Kidney (tissue), 14 donors: ENCODE measurements around the gene DZIP3. TPM values are rescaled to one million over a fixed set of nuclear protein-coding genes. Genes with fewer than 3 reads are reported as not detected.

Experiments
- DNase-seq, 5 donors: peaks; one replicate each; pipeline ENCODE4 v3.0.0-alpha.2; 2013 to 2020
- FAIRE-seq: peaks from 2 replicates; lab custom pipeline; 2012; peaks lifted over from hg19 to GRCh38; lab: Jason Lieb, UNC
- H3K27ac ChIP-seq, 2 donors: one replicate each; pipeline ENCODE4 v1.7.0; 2013; ENCODE audit warnings: low read depth in 2 of 2, low read length in 2 of 2, inconsistent platforms in 1 of 2
- H3K27me3 ChIP-seq: one replicate; pipeline ENCODE4 v1.7.1; 2013; ENCODE audit warnings: low read length, inconsistent platforms; ENCODE audit not compliant: control insufficient read depth, insufficient read depth
- H3K36me3 ChIP-seq, 3 donors: one replicate each; pipeline versions ENCODE4 v1.7.0 to v1.7.1; 2013; ENCODE audit warnings: low read length in 3 of 3, control low read depth in 1 of 3, inconsistent platforms in 1 of 3; ENCODE audit not compliant: insufficient read depth in 3 of 3, control insufficient read depth in 2 of 3
- H3K4me1 ChIP-seq, 3 donors: one replicate each; pipeline versions ENCODE4 v1.7.0 to v1.7.1; 2013; ENCODE audit warnings: low read length in 3 of 3, inconsistent platforms in 1 of 3, low read depth in 1 of 3; ENCODE audit not compliant: control insufficient read depth in 2 of 3, insufficient read depth in 2 of 3
- H3K4me3 ChIP-seq, 3 donors: one replicate each; pipeline versions ENCODE4 v1.7.0 to v1.8.1; 2013; ENCODE audit warnings: low read length in 3 of 3, control low read depth in 1 of 3, inconsistent platforms in 1 of 3
- H3K9ac ChIP-seq, 3 donors: one replicate each; pipeline versions ENCODE4 v1.7.0 to v1.7.1; 2013; ENCODE audit warnings: low read length in 3 of 3, control low read depth in 1 of 3, inconsistent platforms in 1 of 3
- H3K9me3 ChIP-seq, 3 donors: one replicate each; pipeline versions ENCODE4 v1.7.0 to v1.7.1; 2013; ENCODE audit warnings: low read length in 3 of 3, control low read depth in 1 of 3, inconsistent platforms in 1 of 3; ENCODE audit not compliant: control insufficient read depth in 2 of 3, insufficient read depth in 1 of 3
- intact Hi-C: fragments of 100-400 bp; cut with DNase I; formaldehyde crosslinking; loops from one replicate; pipeline ENCODE4 v1.11.1; 2022
- polyA plus RNA-seq: library from polyadenylated mRNA; stranded (reverse); fragments of 350-450 nt; fragmentation: Illumina TruSeq; extraction: RNeasy Lipid Tissue Mini Kit (QIAGEN cat#74804); gene quantifications from one replicate; pipeline ENCODE4 v1.2.3, GENCODE V29; 2014; ENCODE audit warnings: low read depth, low replicate concordance; ENCODE audit not compliant: insufficient read depth
- total RNA-seq: library from RNA; stranded (reverse); fragmentation: NEBNext Ultra II Directional; extraction: Animal tissue kit (Norgen Biotek cat#: 25700); gene quantifications from one replicate; pipeline ENCODE4 v1.2.1, GENCODE V29; 2021
- TF ChIP-seq, protein P1 (sequence below): IDR thresholded peaks from 3 replicates; pipeline ENCODE4 v1.5.1; 2012; ENCODE audit warnings: mild to moderate bottlenecking, moderate library complexity, borderline replicate concordance; ENCODE audit not compliant: insufficient read depth; ENCODE audit errors: extremely low read depth
- donor health status: control.
- donor health status: control.
- donor health status: control.
- donor health status: control.
- donor health status: control.
- donor health status: DM: yes; HTN: yes; CAD: no.
- donor health status: Normal renal cell carcinoma (clear cell type).

DZIP3 gene
- total and polyA plus RNA-seq, 2 donors from 2014 or later, result 9.4 to 15.5 TPM

DNA sequence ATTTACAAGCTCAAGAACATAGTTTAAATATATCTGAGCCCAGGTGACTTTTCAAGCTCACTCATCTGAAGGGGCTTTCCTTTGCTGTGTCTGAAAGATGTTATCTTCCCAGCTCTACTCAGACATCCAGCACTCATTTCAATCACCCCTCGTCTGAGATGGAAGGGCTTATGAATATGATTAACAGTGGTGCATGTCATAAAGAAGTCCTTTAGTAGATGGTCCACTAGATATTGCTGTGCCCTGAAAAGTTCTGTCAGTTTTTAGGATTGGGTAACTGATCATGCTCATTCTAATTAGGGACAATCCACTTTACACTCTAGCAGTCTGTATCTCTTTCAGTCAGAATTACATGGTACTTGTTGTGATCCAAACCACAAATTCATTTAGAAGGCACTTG is 139.4 kb downstream of the DZIP3 start:
- intact Hi-C loops, result no loop called here
- H3K4me1 ChIP-seq, result no peaks in the 10 kb centered on the region
- no peak overlapping the region for H3K9ac ChIP-seq
- H3K4me3 ChIP-seq, result no peak overlapping the region
- no peaks in the 10 kb centered on the region for H3K9me3 ChIP-seq
- FAIRE-seq, result no peak
- no peaks in the 10 kb centered on the region for H3K36me3 ChIP-seq
- H3K27me3 ChIP-seq, result no peaks in the 10 kb centered on the region
- TF ChIP-seq, protein P1, sequence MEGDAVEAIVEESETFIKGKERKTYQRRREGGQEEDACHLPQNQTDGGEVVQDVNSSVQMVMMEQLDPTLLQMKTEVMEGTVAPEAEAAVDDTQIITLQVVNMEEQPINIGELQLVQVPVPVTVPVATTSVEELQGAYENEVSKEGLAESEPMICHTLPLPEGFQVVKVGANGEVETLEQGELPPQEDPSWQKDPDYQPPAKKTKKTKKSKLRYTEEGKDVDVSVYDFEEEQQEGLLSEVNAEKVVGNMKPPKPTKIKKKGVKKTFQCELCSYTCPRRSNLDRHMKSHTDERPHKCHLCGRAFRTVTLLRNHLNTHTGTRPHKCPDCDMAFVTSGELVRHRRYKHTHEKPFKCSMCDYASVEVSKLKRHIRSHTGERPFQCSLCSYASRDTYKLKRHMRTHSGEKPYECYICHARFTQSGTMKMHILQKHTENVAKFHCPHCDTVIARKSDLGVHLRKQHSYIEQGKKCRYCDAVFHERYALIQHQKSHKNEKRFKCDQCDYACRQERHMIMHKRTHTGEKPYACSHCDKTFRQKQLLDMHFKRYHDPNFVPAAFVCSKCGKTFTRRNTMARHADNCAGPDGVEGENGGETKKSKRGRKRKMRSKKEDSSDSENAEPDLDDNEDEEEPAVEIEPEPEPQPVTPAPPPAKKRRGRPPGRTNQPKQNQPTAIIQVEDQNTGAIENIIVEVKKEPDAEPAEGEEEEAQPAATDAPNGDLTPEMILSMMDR, result no peak
- DNase-seq, result no peak
- H3K27ac ChIP-seq, result no peak overlapping the region

DNA sequence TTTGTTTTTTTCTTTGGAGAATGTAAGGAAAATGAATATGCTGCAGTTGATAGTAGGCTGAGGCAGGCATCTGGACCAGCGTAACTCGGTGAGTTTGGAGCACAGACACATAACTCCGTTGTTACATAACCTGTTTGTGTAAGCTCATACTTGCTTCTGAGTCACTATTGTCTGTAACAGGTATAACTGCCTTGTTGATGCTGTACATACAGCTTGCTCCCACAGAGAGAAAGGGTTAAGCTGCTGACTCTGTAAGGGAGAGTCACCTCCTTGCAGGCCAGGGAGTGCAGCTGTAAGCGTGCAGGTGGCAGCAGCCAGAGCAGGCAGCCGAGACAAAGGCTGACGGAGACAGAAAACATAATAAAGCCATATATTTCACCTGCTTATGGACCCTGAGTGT is 147.3 kb downstream of the DZIP3 start:
- FAIRE-seq (no peak), DNase-seq (no peak)
- TF ChIP-seq, protein P1, result no peak
- H3K4me1 ChIP-seq, result no peaks in the 10 kb centered on the region
- intact Hi-C loops, result no loop called here
- H3K27me3 ChIP-seq, result no peaks in the 10 kb centered on the region
- H3K9ac ChIP-seq, result no peak overlapping the region
- H3K27ac ChIP-seq, result no peak overlapping the region
- H3K36me3 ChIP-seq, result no peaks in the 10 kb centered on the region
- H3K9me3 ChIP-seq, result no peaks in the 10 kb centered on the region
- no peak overlapping the region for H3K4me3 ChIP-seq

DNA sequence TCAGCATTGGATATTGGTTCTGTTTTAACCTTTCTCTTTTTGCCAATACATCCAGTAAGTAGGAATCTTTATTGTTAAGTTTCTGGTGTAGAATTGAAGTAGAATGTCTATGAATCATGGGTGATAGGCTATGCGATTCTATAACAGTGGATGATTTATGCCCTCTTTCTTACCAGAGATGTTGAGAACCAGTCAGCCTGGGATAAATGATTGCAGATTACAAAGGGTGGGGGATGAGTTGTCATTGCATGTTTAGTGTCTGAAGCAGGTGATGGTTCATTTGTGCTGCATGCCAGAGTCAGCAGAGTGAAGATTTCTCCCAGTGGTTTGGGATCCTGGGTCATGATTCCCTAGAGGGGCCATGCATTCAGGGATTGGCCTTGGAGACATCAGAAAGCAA is 153.4 kb downstream of the DZIP3 start:
- TF ChIP-seq, protein P1, result no peak
- FAIRE-seq (no peak), DNase-seq (peak in 1 of 5 donors; percentile 19)
- Histone ChIP-seq H3K4me1 (no peaks in the 10 kb centered on the region), H3K36me3 (no peaks in the 10 kb centered on the region), H3K27ac (no peak overlapping the region), H3K9me3 (peaks cover 0 to 2% (median 0%) of the 10 kb centered on the region in 3 donors), H3K27me3 (no peaks in the 10 kb centered on the region), H3K4me3 (no peak overlapping the region), H3K9ac (no peak overlapping the region)
- intact Hi-C loops, result no loop called here

Other genes with a start within 250 kb of the DZIP3 start
- gene MYH15, start 79.1 kb upstream of the DZIP3 start, total RNA-seq, result 0.44 TPM
- not detected for gene MYH15, start 79.1 kb upstream of the DZIP3 start, polyA plus RNA-seq
- 3.5 TPM for gene CIP2A, start 284 bp upstream of the DZIP3 start, total RNA-seq
- 0.82 TPM for gene CIP2A, start 284 bp upstream of the DZIP3 start, polyA plus RNA-seq
- gene RETNLB, start 167.7 kb downstream of the DZIP3 start, total RNA-seq, result not detected
- gene RETNLB, start 167.7 kb downstream of the DZIP3 start, polyA plus RNA-seq, result not detected
- gene TRAT1, start 233.1 kb downstream of the DZIP3 start, total RNA-seq, result 1.9 TPM
- not detected for gene TRAT1, start 233.1 kb downstream of the DZIP3 start, polyA plus RNA-seq